ENCODE results near the gene REEP1.

The REEP1 gene

DNA sequence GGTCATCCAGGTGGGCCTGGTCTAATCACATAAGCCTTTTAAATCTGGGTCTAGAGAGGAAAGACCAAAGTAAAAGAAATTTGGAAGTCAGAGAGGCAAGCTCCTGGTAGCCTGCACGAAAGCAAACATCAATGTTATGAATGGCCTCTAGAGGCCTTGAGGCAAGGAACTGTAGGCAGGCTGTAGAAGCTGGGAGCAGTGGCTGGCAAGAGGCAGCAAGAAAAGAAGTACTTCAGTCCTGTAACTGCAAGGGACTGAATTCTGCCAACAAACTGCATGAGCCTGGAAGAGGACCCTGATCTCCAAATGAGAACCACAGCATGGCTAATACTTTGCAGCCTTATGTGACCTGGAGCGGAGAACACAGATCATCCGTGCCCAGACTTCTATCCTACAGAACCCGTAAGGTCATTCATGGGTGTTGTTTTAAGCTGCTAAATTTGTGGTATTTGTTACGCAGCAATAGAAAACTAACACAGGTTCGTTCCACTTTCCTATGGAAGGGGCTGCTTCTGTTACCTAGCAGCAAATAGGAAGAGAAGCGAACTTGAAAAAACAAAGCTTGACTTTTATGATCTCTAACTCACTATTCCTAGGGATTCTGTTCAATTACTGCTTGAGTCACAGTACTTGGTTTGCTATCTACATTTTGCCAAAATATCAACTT is 143.4 kb downstream of the REEP1 start:
- no peak for DNase-seq

GRCh38 chr2:86189782-86190416 is 147.5 kb downstream of the REEP1 start:
- no peak for DNase-seq

DNA sequence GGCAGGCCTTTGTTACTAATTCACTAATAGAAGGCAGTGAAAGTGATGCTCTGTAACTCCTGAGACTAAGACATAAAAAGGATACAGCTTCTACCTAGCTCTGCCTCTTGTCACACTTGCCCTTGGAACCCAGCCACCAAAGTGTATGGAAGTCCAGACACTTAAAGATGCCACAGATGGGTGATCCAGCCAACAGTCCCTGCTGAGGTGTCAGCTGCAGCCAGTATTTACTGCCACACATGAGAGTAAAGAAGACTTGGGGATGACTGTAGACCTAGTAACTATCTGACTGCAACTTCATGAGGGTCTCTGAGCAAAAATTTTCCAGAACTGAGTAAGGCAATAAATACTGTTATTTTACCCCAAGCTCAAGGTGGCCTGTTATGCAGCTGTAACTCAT is 151.0 kb downstream of the REEP1 start:
- no peak for DNase-seq

GRCh38 chr2:86185517-86186212 is 151.8 kb downstream of the REEP1 start:
- DNase-seq: no peak

GRCh38 chr2:86176597-86176996 is 160.8 kb downstream of the REEP1 start:
- no peak for DNase-seq

DNA sequence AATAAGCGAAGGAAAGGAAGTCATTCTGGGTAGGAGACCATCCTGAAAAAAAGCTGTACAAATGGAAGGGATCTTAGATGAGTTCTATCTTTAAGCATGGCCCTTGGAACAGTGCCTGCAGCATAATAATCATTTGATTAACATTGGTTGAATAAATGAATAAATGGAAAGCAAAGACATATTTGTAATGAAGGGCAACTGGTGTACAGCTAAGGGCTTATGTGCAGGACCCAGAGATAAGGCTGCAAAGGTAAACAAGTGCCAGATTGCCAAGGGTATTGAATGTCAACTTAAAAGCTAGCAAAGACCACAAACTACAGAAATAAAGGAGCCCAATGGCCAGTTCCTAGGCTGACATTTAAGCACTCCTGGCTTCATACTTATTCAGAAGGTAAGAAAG is 161.6 kb downstream of the REEP1 start:
- no peak for DNase-seq

DNA sequence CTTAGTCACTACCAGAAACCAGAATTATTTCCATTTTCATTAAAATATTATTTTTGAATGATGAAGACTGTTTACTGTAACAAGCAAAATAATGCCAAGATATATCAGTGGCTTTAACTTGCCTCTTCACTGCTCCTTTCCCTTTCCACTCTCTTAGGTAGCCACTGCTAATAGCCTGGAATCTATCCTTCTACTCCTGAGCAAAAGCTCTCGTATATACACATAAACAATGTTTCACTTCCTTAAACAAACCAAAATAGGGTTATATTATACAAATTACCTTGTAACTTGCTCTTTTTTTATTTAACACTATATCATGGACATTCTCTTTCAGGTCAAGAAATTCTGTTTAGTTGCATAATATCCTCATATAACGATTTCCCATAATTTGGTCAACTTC is 163.0 kb downstream of the REEP1 start:
- no peak for DNase-seq

- no peak for DNase-seq
These were observed 164.8 kb downstream of the REEP1 start for GRCh38 chr2:86172610-86173009.

GRCh38 chr2:86171295-86171694 is 166.1 kb downstream of the REEP1 start:
- DNase-seq: no peak

DNA sequence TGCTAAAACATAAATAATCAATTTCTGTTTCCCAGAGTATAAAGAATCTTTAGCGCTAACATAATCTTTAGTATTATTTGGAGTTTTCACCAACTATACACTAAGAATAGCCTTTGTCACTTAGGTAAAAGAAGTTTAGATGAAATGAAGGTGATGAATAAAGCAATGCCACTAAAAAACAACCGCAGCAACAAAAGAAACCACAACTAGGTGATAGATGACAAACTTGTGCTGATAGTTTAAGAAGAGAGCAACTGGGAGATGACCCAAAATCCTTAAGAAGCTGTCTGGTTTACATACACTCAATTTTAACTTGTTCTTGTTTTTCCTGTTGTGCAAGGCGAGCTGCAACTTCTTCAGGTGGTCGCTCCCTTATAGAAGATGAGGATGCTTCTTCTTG is 167.0 kb downstream of the REEP1 start:
- DNase-seq: no peak

Data from kidney glomerular epithelial cell (primary cell).